Stimulated activated CD4-positive, alpha-beta T cell treated with anti-CD3 and anti-CD28 coated beads, Interleukin-1b, Interleukin-23, amount 100 ng/mL, for 48 hours (primary cell): ENCODE measurements around the gene LMBR1.
"Not testable (repeated sequence)": the region's sequence is repeated elsewhere in the genome, so short reads cannot be mapped to it uniquely, and the experiment has no call there.

Source experiments
- DNase-seq: peaks from one replicate; pipeline ENCODE4 v3.0.0-alpha.2; 2020

The LMBR1 gene

GRCh38 chr7:156650042-156650441, 242.9 kb downstream of the LMBR1 start:
- DNase-seq, result no peak

- DNase-seq, result not testable (repeated sequence)
Measured at GRCh38 chr7:156647330-156647729, 245.7 kb downstream of the LMBR1 start.

- no peak for DNase-seq
Measured at GRCh38 chr7:156642306-156643045, 250.5 kb downstream of the LMBR1 start.

- DNase-seq, result peak; percentile 74
Measured at GRCh38 chr7:156640949-156641485, 252.0 kb downstream of the LMBR1 start.

GRCh38 chr7:156640257-156640948, 252.6 kb downstream of the LMBR1 start, which contains the start of gene RNF32:
TSS of gene RNF32 (plus strand) at chr7:156640774. CDS start at chr7:156643878, 3,104 bp downstream.
- peak; percentile 98 for DNase-seq

- DNase-seq, result peak; percentile 6
Measured at GRCh38 chr7:156639426-156640256, 253.3 kb downstream of the LMBR1 start.

GRCh38 chr7:156638443-156639077, 254.4 kb downstream of the LMBR1 start:
- no peak for DNase-seq

GRCh38 chr7:156637093-156637492, 255.9 kb downstream of the LMBR1 start:
- not testable (repeated sequence) for DNase-seq

GRCh38 chr7:156635529-156636385, 257.2 kb downstream of the LMBR1 start:
- DNase-seq, result no peak

GRCh38 chr7:156634117-156634516, 258.9 kb downstream of the LMBR1 start:
- no peak for DNase-seq

- DNase-seq, result no peak
Measured at GRCh38 chr7:156629873-156630272, 263.1 kb downstream of the LMBR1 start.

- DNase-seq, result no peak
Measured at GRCh38 chr7:156628562-156628961, 264.4 kb downstream of the LMBR1 start.
